ENCODE data around the gene HSD17B13. TPM values are rescaled to one million over a fixed set of nuclear protein-coding genes. Genes with fewer than 3 reads are reported as not detected.
"Not testable (repeated sequence)": the region's sequence is repeated elsewhere in the genome, so short reads cannot be mapped to it uniquely, and the experiment has no call there.

The HSD17B13 gene
- total RNA-seq, 6 donors from 2014 or later = 0.30 to 16.7 (median 1.7) TPM

GRCh38 chr4:87304745-87305432 is 17.8 kb downstream of the HSD17B13 start:
- DNase-seq (no peak), ATAC-seq (ENCODE audit: low FRiP score in 2 of 2) (peak; percentile 44 to 87)
- H3K9me3 ChIP-seq = no peaks in the 10 kb centered on the region
- H3K27me3 ChIP-seq = no peaks in the 10 kb centered on the region
- peak overlapping the region in 2 of 4 donors; percentile 30 to 44 for H3K27ac ChIP-seq
- TF ChIP-seq POLR2A (IDR thresholded peaks at IDR 0.05) = no peak
- no peak for TF ChIP-seq CTCF (IDR thresholded peaks at IDR 0.05)
- no peak for TF ChIP-seq POLR2AphosphoS5 (IDR thresholded peaks at IDR 0.05)
- no peak for TF ChIP-seq EP300 (IDR thresholded peaks at IDR 0.05)
- WGBS, 2 donors = 67 to 73% methylated on average over 10 of the region's 10 CpGs
- H3K4me3 ChIP-seq = peak overlapping the region in 1 of 4 donors; percentile 10
- H3K36me3 ChIP-seq = no peaks in the 10 kb centered on the region
- peaks cover 0 to 6% (median 2%) of the 10 kb centered on the region in 4 donors for H3K4me1 ChIP-seq

GRCh38 chr4:87299898-87300297 is 22.8 kb downstream of the HSD17B13 start:
- Histone ChIP-seq H3K9me3 (no peaks in the 10 kb centered on the region), H3K4me3 (no peak overlapping the region), H3K4me1 (peaks cover 0 to 4% (median 3%) of the 10 kb centered on the region in 4 donors), H3K27me3 (no peaks in the 10 kb centered on the region), H3K36me3 (no peaks in the 10 kb centered on the region), H3K27ac (peak overlapping the region in 2 of 4 donors; percentile 0 to 25)
- 42 to 56% methylated on average over 4 of the region's 4 CpGs for WGBS, 2 donors
- DNase-seq = no peak
- no peak for TF ChIP-seq EP300 (IDR thresholded peaks at IDR 0.05)
- TF ChIP-seq CTCF (IDR thresholded peaks at IDR 0.05) = no peak
- no peak for TF ChIP-seq POLR2AphosphoS5 (IDR thresholded peaks at IDR 0.05)
- TF ChIP-seq POLR2A (IDR thresholded peaks at IDR 0.05) = no peak
- no peak for ATAC-seq (ENCODE audit: low FRiP score in 2 of 2)

GRCh38 chr4:87298362-87298761 is 24.3 kb downstream of the HSD17B13 start:
- Histone ChIP-seq H3K4me1 (peaks cover 0 to 4% (median 0%) of the 10 kb centered on the region in 4 donors), H3K27ac (no peak overlapping the region), H3K9me3 (peaks cover 0 to 7% (median 0%) of the 10 kb centered on the region in 4 donors), H3K27me3 (no peaks in the 10 kb centered on the region), H3K4me3 (no peak overlapping the region), H3K36me3 (no peaks in the 10 kb centered on the region)
- whole genome bisulfite sequencing, 2 donors = 79 to 83% methylated on average over 2 of the region's 2 CpGs
- TF ChIP-seq POLR2AphosphoS5 (IDR thresholded peaks at IDR 0.05) (no peak), POLR2A (IDR thresholded peaks at IDR 0.05) (no peak), CTCF (IDR thresholded peaks at IDR 0.05) (no peak), EP300 (IDR thresholded peaks at IDR 0.05) (no peak)
- DNase-seq = no peak
- no peak for ATAC-seq (ENCODE audit: low FRiP score in 2 of 2)

GRCh38 chr4:87294911-87295310 is 27.8 kb downstream of the HSD17B13 start:
- WGBS, 2 donors = 81 to 96% methylated on average over 11 of the region's 11 CpGs
- not testable (repeated sequence) for H3K27ac ChIP-seq; DNase-seq; ATAC-seq (ENCODE audit: low FRiP score in 2 of 2); H3K4me1 ChIP-seq; H3K27me3 ChIP-seq; H3K36me3 ChIP-seq; H3K9me3 ChIP-seq; H3K4me3 ChIP-seq

- not testable (repeated sequence) for H3K4me3 ChIP-seq; DNase-seq; H3K27me3 ChIP-seq; H3K9me3 ChIP-seq; H3K27ac ChIP-seq; H3K36me3 ChIP-seq; ATAC-seq (ENCODE audit: low FRiP score in 2 of 2); H3K4me1 ChIP-seq
- WGBS, 2 donors = 93 to 96% methylated on average over 7 of the region's 7 CpGs
Observed at GRCh38 chr4:87293889-87294288, 28.8 kb downstream of the HSD17B13 start.

GRCh38 chr4:87286970-87287369 is 35.7 kb downstream of the HSD17B13 start:
- 50% methylated on average over 1 of the region's 1 CpG; no CpG with 5 or more reads in 1 of the 2 donors for WGBS, 2 donors
- Histone ChIP-seq H3K36me3 (no peaks in the 10 kb centered on the region), H3K27ac (no peak overlapping the region), H3K4me3 (no peak overlapping the region), H3K4me1 (no peaks in the 10 kb centered on the region), H3K9me3 (peaks cover 0 to 28% (median 3%) of the 10 kb centered on the region in 4 donors), H3K27me3 (no peaks in the 10 kb centered on the region)
- ATAC-seq (ENCODE audit: low FRiP score in 2 of 2) (no peak), DNase-seq (no peak)
- TF ChIP-seq POLR2AphosphoS5 (IDR thresholded peaks at IDR 0.05) (no peak), POLR2A (IDR thresholded peaks at IDR 0.05) (no peak)

- not testable (repeated sequence) for DNase-seq; H3K4me1 ChIP-seq; ATAC-seq (ENCODE audit: low FRiP score in 2 of 2); H3K4me3 ChIP-seq; H3K27ac ChIP-seq; H3K27me3 ChIP-seq; H3K36me3 ChIP-seq
- peaks cover 0 to 28% (median 3%) of the 10 kb centered on the region in 4 donors for H3K9me3 ChIP-seq
Observed at GRCh38 chr4:87284268-87284667, 38.4 kb downstream of the HSD17B13 start.
